Heart left ventricle (tissue), 16 donors: Measurements from ENCODE around the gene ARMC2. TPM values are rescaled to one million over a fixed set of nuclear protein-coding genes. Genes with fewer than 3 reads are reported as not detected.
A peak's percentile ranks its signal among the peaks of the same experiment; 100 is the strongest.

ENCODE experiments used
- ATAC-seq, 4 donors: fragments of 200-7000 bp; cut with Tn5 transposase; one replicate each; pipeline ENCODE4 v1.9.1; 2020 to 2022; ENCODE audit warnings: moderate library complexity in 4 of 4, mild to moderate bottlenecking in 3 of 4, moderate number of reproducible peaks in 1 of 4
- DNase-seq, 5 donors: peaks; one replicate each; pipeline ENCODE4 v3.0.0-alpha.2; 2020
- H3K27ac ChIP-seq, 12 donors: fragments of 200-600 bp; sonication (generic) in 4 of 12; one replicate each; pipeline versions ENCODE4 v1.5.0 to v1.8.0; 2016 to 2022; ENCODE audit warnings: mild to moderate bottlenecking in 2 of 12
- H3K27me3 ChIP-seq, 9 donors: fragments of 200-600 bp; sonication (generic) in 2 of 9; one replicate each; pipeline versions ENCODE4 v1.5.1 to v1.8.0; 2016 to 2022; ENCODE audit warnings: mild to moderate bottlenecking in 3 of 9
- H3K36me3 ChIP-seq, 9 donors: fragments of 200-600 bp; sonication (generic) in 2 of 9; one replicate each; pipeline versions ENCODE4 v1.5.0 to v1.8.0; 2018 to 2022; ENCODE audit warnings: mild to moderate bottlenecking in 2 of 9
- H3K4me1 ChIP-seq, 12 donors: fragments of 200-600 bp; sonication (generic) in 4 of 12; one replicate each; pipeline versions ENCODE4 v1.5.0 to v1.8.0; 2016 to 2022; ENCODE audit warnings: mild to moderate bottlenecking in 3 of 12
- H3K4me3 ChIP-seq, 12 donors: fragments of 200-600 bp; sonication (generic) in 4 of 12; one replicate each; pipeline versions ENCODE4 v1.5.0 to v1.8.0; 2017 to 2022; ENCODE audit warnings: mild to moderate bottlenecking in 9 of 12, moderate library complexity in 4 of 12
- H3K9me3 ChIP-seq, 12 donors: fragments of 200-600 bp; sonication (generic) in 4 of 12; one replicate each; pipeline versions ENCODE4 v1.5.0 to v1.8.0; 2016 to 2022; ENCODE audit warnings: mild to moderate bottlenecking in 1 of 12
- CTCF ChIP-seq, 12 donors: fragments of 200-600 bp; sonication (generic) in 4 of 12; IDR thresholded peaks; one replicate each; pipeline versions ENCODE4 v1.5.0 to v1.8.0; 2018 to 2022; ENCODE audit warnings: antibody characterized with exemption in 12 of 12, mild to moderate bottlenecking in 5 of 12
- POLR2A ChIP-seq, 2 donors: fragments of 450-650 bp; IDR thresholded peaks; one replicate each; pipeline ENCODE4 v1.6.1; 2017; ENCODE audit warnings: antibody characterized with exemption in 2 of 2, mild to moderate bottlenecking in 2 of 2, moderate library complexity in 2 of 2
- WGBS, 4 donors: extraction: QIAGEN DNeasy Blood & Tissue Kit in 2 of 4; methylation state at CpG; one replicate each; pipeline versions ENCODE4 v1.1.5 to v1.1.7; 2013 to 2018; 5-methylcytosine and 5-hydroxymethylcytosine counted together
- intact Hi-C, 10 donors: fragments of 100-400 bp; cut with DNase I; formaldehyde crosslinking; loops; one replicate each; pipeline versions ENCODE4 v1.11.1 to v1.14.2; 2022
- polyA plus RNA-seq, 2 donors: library from polyadenylated mRNA; stranded (reverse); fragments of 200-250 nt; gene quantifications; one replicate each; pipeline ENCODE4 v1.2.3, GENCODE V29; 2013
- total RNA-seq, 9 donors: library from RNA; depleted of rRNA in 2 of 9; stranded (reverse); fragments of >200 nt in 2 of 9; fragmentation: NEBNext Ultra II Directional in 3 of 9; extraction: Animal tissue kit (Norgen Biotek cat#: 25700) in 3 of 9; gene quantifications; one replicate each; pipeline versions ENCODE4 v1.1.0 to v1.2.4, GENCODE V29; 2016 to 2023
- donor health status: ischemic (EF 13 %, LVEDD 7.1; RV severe dilation, severe dysfunction).
- donor health status: healthy with polysubstance abuse.
- donor health status: DM: no; HTN: yes; CAD: no.
- donor health status: DM: no; HTN: no; CAD: no.
- donor health status: ischemic (EF 25% LVEDD 6.9; RV normal size, moderate dysfunction).
- donor health status: ischemic (EF 25% LVEDD 5.7; RV mildly dilated, moderate dysfunction).
- donor health status: healthy.
- donor health status: DM: yes; HTN: yes; CAD: no.
- donor health status: ischemic (EF 35%, LVEDD 5.7; RV mildly dilated, moderate dysfunction).
- donor health status: nonischemic (EF 11% LVEDD 7.7; RV severe dilation, severe dysfunction).
- donor health status: DM: yes; HTN: yes; CAD: no.
- donor health status: PGD.
- donor health status: ischemic (EF 29% LVEDD 5.4; RV normal size, mild dysfunction).
- donor health status: nonischemic (EF 23%, LVEDD 6.1; RV moderate dilation, normal function).

The ARMC2 gene
- total and polyA plus RNA-seq, 11 donors: 3.1 to 18.0 (median 9.2) TPM

- no peak for TF ChIP-seq POLR2A (IDR thresholded peaks at IDR 0.05)
- TF ChIP-seq CTCF (IDR thresholded peaks at IDR 0.05): no peak
- no peaks in the 10 kb centered on the region for H3K27me3 ChIP-seq
- intact Hi-C loops: loop anchor here in 2 of 10 donors (5.0 to 10.0 kb wide), 2 partner anchors 33 to 85 kb away; no protein-coding TSS in a partner anchor
- 86 to 99% (median 94%) methylated on average over 1 of the region's 1 CpG for WGBS, 4 donors
- no peak overlapping the region for H3K4me3 ChIP-seq
- DNase-seq (no peak), ATAC-seq (no peak)
- H3K27ac ChIP-seq: no peak overlapping the region
- no peaks in the 10 kb centered on the region for H3K9me3 ChIP-seq
- peaks cover 0 to 47% (median 12%) of the 10 kb centered on the region in 12 donors for H3K4me1 ChIP-seq
- no peaks in the 10 kb centered on the region for H3K36me3 ChIP-seq
Measured at GRCh38 chr6:108799791-108800190, 48.4 kb upstream of the ARMC2 start.

GRCh38 chr6:108800427-108800864 is 47.8 kb upstream of the ARMC2 start:
- no peak overlapping the region for H3K4me3 ChIP-seq
- ATAC-seq (no peak), DNase-seq (peak in 1 of 5 donors; percentile 19)
- no peaks in the 10 kb centered on the region for H3K9me3 ChIP-seq
- 63 to 80% (median 76%) methylated on average over 6 of the region's 6 CpGs for WGBS, 4 donors
- no peaks in the 10 kb centered on the region for H3K27me3 ChIP-seq
- intact Hi-C loops: no loop called here
- H3K27ac ChIP-seq: no peak overlapping the region
- H3K4me1 ChIP-seq: peaks cover 0 to 49% (median 12%) of the 10 kb centered on the region in 12 donors
- TF ChIP-seq CTCF (IDR thresholded peaks at IDR 0.05) (no peak), POLR2A (IDR thresholded peaks at IDR 0.05) (no peak)
- no peaks in the 10 kb centered on the region for H3K36me3 ChIP-seq

GRCh38 chr6:108801366-108801765 is 46.9 kb upstream of the ARMC2 start:
- no peaks in the 10 kb centered on the region for H3K27me3 ChIP-seq
- intact Hi-C loops: no loop called here
- H3K36me3 ChIP-seq: no peaks in the 10 kb centered on the region
- no peak overlapping the region for H3K4me3 ChIP-seq
- ATAC-seq (peak in 3 of 4 donors; percentile 15 to 51 (median 29)), DNase-seq (peak in 1 of 5 donors; percentile 26)
- TF ChIP-seq CTCF (IDR thresholded peaks at IDR 0.05): no peak
- TF ChIP-seq POLR2A (IDR thresholded peaks at IDR 0.05): no peak
- H3K9me3 ChIP-seq: no peaks in the 10 kb centered on the region
- H3K4me1 ChIP-seq: peaks cover 0 to 57% (median 14%) of the 10 kb centered on the region in 12 donors
- 61 to 77% (median 74%) methylated on average over 2 of the region's 2 CpGs for WGBS, 4 donors
- peak overlapping the region in 1 of 12 donors; percentile 63 for H3K27ac ChIP-seq

GRCh38 chr6:108803982-108804490 is 44.2 kb upstream of the ARMC2 start:
- Histone ChIP-seq H3K27ac (no peak overlapping the region), H3K9me3 (no peaks in the 10 kb centered on the region), H3K4me1 (peaks cover 0 to 39% (median 8%) of the 10 kb centered on the region in 12 donors), H3K36me3 (no peaks in the 10 kb centered on the region), H3K4me3 (no peak overlapping the region), H3K27me3 (no peaks in the 10 kb centered on the region)
- ATAC-seq: no peak
- 93 to 96% (median 93%) methylated on average over 6 of the region's 6 CpGs for WGBS, 4 donors
- no peak for TF ChIP-seq CTCF (IDR thresholded peaks at IDR 0.05)
- no peak for TF ChIP-seq POLR2A (IDR thresholded peaks at IDR 0.05)
- DNase-seq: no peak
- intact Hi-C loops: no loop called here
